ENCODE data around the gene MAPKBP1. TPM values are rescaled to one million over a fixed set of nuclear protein-coding genes. Genes with fewer than 3 reads are reported as not detected.

The MAPKBP1 gene
- total and polyA plus RNA-seq, 2 of the 4 experiments (the other 2 are of a cell fraction): 12.5 to 15.3 TPM

DNA sequence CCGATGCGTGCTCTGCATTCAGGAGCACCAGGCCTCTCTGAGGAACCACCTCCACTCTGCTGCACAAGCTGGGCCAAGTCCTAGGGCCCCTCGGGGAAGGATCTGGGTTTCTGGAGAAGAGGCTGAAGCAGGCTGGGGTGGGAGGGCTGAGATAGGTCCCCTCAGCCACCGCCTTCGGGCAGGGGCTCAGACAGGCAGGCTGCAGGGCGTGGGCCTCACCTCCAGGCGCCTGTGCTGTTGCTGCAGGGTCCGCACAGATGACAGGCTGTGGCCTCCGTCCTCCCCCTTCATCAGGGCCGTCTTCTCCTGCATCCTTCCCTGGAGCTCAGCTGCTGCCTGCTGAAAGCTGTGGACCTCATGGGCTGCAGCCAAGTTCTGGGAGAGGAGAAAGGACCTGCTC is 79.5 kb downstream of the MAPKBP1 start (continued):
- no peak for TF ChIP-seq MXI1 (IDR thresholded peaks at IDR 0.05; ENCODE audit: borderline replicate concordance, low read depth, low read length)

DNA sequence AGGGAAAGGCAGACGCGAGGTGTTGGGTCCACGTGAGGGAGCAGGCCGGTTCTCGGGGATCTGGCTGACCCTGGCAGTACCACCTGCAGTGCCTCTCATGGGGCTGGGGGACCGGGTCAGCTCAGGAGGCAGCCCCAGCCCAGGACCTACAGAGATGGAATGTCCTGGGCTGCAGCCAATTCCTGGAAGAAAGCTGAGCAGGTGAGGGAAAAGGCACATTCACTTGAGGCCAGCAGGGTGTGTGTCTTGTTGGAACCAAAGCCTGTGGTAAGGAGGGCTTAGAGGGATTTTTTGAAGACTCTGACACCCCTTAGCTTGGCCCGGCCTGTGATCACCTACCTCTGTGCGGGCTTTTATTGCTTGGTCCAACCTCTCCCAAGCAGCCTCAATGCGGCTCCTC is 80.2 kb downstream of the MAPKBP1 start:
- no peak for ATAC-seq (ENCODE audit: low read depth)
- Histone ChIP-seq H3K27ac (ENCODE audit: insufficient read depth, low read length) (no peak overlapping the region), H4K91ac (ENCODE audit: insufficient read depth, low read depth, low read length) (no peak overlapping the region), H4K20me1 (ENCODE audit: insufficient read depth, low read length) (no peaks in the 10 kb centered on the region), H2AK9ac (replicated peaks; ENCODE audit: low read depth, low read length, poor library complexity) (no peak overlapping the region), H3K27me3 (ENCODE audit: control insufficient read depth, insufficient read depth, low read length) (peaks cover 23% of the 10 kb centered on the region; the same call in 1 of the 2 replicates), H3K79me1 (ENCODE audit: low read depth in 1 of 2, low read length in 2 of 2) (no peaks in the 10 kb centered on the region), H3K23ac (ENCODE audit: low read depth, low read length) (no peak overlapping the region), H3K56ac (ENCODE audit: extremely low read depth, insufficient read depth, low read length) (no peak overlapping the region), H3K9me1 (ENCODE audit: insufficient read depth, low read length) (no peaks in the 10 kb centered on the region), H3K4me1 (ENCODE audit: control insufficient read depth, insufficient read depth, low read length) (no peaks in the 10 kb centered on the region), H3K18ac (ENCODE audit: low read depth, low read length) (no peak overlapping the region), H2BK20ac (ENCODE audit: low read depth, low read length) (no peak overlapping the region), H3K4ac (ENCODE audit: low read depth, low read length) (no peak overlapping the region), H2AFZ (replicated peaks; ENCODE audit: low read length, poor library complexity) (no peak overlapping the region), H3K9ac (ENCODE audit: low read depth, low read length) (no peak overlapping the region), H2BK5ac (ENCODE audit: low read depth, low read length, poor library complexity, severe bottlenecking) (no peak overlapping the region), H3K36me3 (ENCODE audit: control insufficient read depth, insufficient read depth, low read length) (no peaks in the 10 kb centered on the region), H4K8ac (ENCODE audit: low read depth in 2 of 2, low read length in 2 of 2) (no peak overlapping the region), H3K4me3 (ENCODE audit: insufficient read depth, low read depth, low read length) (no peak overlapping the region), H3K9me3 (ENCODE audit: control insufficient read depth, insufficient read depth, low read length) (no peaks in the 10 kb centered on the region), H2BK120ac (ENCODE audit: low read depth, low read length) (no peak overlapping the region), H2AK5ac (ENCODE audit: low read depth, low read length) (no peak overlapping the region), H2BK15ac (ENCODE audit: low read depth, low read length) (no peak overlapping the region), H3K4me2 (ENCODE audit: low read depth, low read length) (no peak overlapping the region), H4K5ac (ENCODE audit: low read depth, low read length) (no peak overlapping the region), H3K14ac (replicated peaks; ENCODE audit: low read depth, low read length) (no peak overlapping the region)
- WGBS, 2 experiments (ENCODE audit: extremely low coverage in 2 of 2, insufficient read length in 1 of 2): no CpG with 5 or more reads among the region's 9 CpGs
- BruUV-seq (replicated peaks): no TSS peak
- intact Hi-C loops (cut with micrococcal nuclease) (no loop called here), in situ Hi-C loops (cut with MboI; ENCODE audit: low sequenced_read_pairs) (no loop called here), dilution Hi-C loops (cut with HindIII; ENCODE audit: low sequenced_read_pairs, unreplicated experiment) (no loop called here)
- ChIA-PET CTCF (no interaction called here), POLR2A (ENCODE audit: unreplicated experiment) (no interaction called here)
- DNase-seq: no peak
- TF ChIP-seq CEBPB (IDR thresholded peaks at IDR 0.05; ENCODE audit: low read depth, low read length): no peak
- no peak for TF ChIP-seq SMC3 (IDR thresholded peaks at IDR 0.05; ENCODE audit: low read depth, low read length)
- TF ChIP-seq, protein P1, sequence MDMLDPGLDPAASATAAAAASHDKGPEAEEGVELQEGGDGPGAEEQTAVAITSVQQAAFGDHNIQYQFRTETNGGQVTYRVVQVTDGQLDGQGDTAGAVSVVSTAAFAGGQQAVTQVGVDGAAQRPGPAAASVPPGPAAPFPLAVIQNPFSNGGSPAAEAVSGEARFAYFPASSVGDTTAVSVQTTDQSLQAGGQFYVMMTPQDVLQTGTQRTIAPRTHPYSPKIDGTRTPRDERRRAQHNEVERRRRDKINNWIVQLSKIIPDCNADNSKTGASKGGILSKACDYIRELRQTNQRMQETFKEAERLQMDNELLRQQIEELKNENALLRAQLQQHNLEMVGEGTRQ (IDR thresholded peaks at IDR 0.05; ENCODE audit: low read depth, low read length): no peak
- TF ChIP-seq FOS (IDR thresholded peaks at IDR 0.05; ENCODE audit: low read depth, low read length): no peak
- no peak for TF ChIP-seq RAD21 (IDR thresholded peaks at IDR 0.05; ENCODE audit: low read length)
- no peak for TF ChIP-seq CHD1 (IDR thresholded peaks at IDR 0.05; ENCODE audit: low read depth, low read length)
- TF ChIP-seq, protein P2, sequence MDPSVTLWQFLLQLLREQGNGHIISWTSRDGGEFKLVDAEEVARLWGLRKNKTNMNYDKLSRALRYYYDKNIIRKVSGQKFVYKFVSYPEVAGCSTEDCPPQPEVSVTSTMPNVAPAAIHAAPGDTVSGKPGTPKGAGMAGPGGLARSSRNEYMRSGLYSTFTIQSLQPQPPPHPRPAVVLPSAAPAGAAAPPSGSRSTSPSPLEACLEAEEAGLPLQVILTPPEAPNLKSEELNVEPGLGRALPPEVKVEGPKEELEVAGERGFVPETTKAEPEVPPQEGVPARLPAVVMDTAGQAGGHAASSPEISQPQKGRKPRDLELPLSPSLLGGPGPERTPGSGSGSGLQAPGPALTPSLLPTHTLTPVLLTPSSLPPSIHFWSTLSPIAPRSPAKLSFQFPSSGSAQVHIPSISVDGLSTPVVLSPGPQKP (IDR thresholded peaks at IDR 0.05; ENCODE audit: borderline replicate concordance, low read depth, low read length): no peak
- TF ChIP-seq, protein P3, sequence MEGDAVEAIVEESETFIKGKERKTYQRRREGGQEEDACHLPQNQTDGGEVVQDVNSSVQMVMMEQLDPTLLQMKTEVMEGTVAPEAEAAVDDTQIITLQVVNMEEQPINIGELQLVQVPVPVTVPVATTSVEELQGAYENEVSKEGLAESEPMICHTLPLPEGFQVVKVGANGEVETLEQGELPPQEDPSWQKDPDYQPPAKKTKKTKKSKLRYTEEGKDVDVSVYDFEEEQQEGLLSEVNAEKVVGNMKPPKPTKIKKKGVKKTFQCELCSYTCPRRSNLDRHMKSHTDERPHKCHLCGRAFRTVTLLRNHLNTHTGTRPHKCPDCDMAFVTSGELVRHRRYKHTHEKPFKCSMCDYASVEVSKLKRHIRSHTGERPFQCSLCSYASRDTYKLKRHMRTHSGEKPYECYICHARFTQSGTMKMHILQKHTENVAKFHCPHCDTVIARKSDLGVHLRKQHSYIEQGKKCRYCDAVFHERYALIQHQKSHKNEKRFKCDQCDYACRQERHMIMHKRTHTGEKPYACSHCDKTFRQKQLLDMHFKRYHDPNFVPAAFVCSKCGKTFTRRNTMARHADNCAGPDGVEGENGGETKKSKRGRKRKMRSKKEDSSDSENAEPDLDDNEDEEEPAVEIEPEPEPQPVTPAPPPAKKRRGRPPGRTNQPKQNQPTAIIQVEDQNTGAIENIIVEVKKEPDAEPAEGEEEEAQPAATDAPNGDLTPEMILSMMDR (conservative IDR thresholded peaks at IDR 0.05; ENCODE audit: low read depth, low read length): no peak
- TF ChIP-seq POLR2A (IDR thresholded peaks at IDR 0.05; ENCODE audit: low read depth, low read length): no peak
- TF ChIP-seq BHLHE40 (IDR thresholded peaks at IDR 0.05; ENCODE audit: low read depth, low read length): no peak
- no peak for TF ChIP-seq RCOR1 (IDR thresholded peaks at IDR 0.05; ENCODE audit: insufficient replicate concordance, low read length)
- no peak for TF ChIP-seq MAZ (IDR thresholded peaks at IDR 0.05; ENCODE audit: borderline replicate concordance, low read depth, low read length)
- no peak for TF ChIP-seq RFX5 (IDR thresholded peaks at IDR 0.05; ENCODE audit: low read depth, low read length)
- no peak for TF ChIP-seq MXI1 (IDR thresholded peaks at IDR 0.05; ENCODE audit: borderline replicate concordance, low read depth, low read length)
- no peak for TF ChIP-seq NFE2L2 (IDR thresholded peaks at IDR 0.05; ENCODE audit: low read depth, low read length)
